ENCODE data around the gene JAKMIP2. TPM values are rescaled to one million over a fixed set of nuclear protein-coding genes. Genes with fewer than 3 reads are reported as not detected.

JAKMIP2 gene
- total and polyA plus RNA-seq, 10 of the 15 experiments (the other 5 are each of a cell fraction or from before 2014, with no cell fraction given): 0.51 to 1.8 (median 0.89) TPM

DNA sequence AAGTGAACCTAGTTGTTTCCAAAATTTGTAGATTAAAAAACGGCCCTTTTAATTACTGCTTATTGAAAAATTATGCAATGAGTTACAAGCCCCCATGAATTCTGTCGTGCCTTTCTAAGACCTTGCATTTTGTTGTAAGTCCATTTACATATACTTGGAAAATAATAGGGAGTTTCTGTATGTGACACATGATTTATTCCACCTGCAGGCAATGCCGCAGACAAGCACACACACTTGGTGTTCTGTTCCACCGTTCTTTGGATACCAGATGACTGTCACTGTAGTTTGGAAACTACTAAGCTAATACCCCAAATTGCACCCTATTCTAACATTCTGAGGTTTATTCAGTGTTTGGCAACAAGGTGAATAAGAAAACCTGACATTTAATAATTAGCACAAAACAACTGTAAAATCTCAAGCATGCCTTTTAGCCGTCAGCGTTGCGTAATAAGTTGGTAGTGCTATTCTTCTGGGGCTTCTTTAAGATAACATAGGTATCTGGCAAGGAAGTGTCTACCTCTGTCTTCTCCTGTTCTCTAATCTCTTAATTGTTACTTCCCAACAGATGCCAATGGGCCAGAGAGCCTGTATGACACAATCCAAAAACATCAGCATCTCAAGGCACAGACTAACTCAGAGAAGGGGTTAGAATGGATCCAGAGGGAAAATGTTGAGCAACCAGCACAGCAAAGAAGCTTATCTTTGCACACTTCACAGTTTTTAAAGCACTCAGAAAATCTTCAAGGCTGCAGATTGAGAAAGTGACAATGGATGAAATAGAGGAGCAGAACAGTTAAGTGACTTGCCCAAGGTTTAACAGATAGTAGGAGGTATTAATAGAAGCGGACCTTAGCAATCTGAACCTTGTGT, 224.4 kb downstream of the JAKMIP2 start:
- no peaks in the 10 kb centered on the region for H3K27me3 ChIP-seq (replicated peaks in 1 of 2; ENCODE audit: control insufficient read depth in 2 of 2, insufficient read depth in 2 of 2, low read length in 1 of 2)
- BruUV-seq (replicated peaks): no TSS peak

More for the DNA sequence above, 224.4 kb downstream of the JAKMIP2 start:
- no peaks in the 10 kb centered on the region for H3K4me1 ChIP-seq (ENCODE audit: control insufficient read depth, insufficient read depth, low read length)
- no peaks in the 10 kb centered on the region for H3K9me3 ChIP-seq (replicated peaks; ENCODE audit: control insufficient read depth, insufficient read depth, low read length)
- RAD21 ChIA-PET (ENCODE audit: unreplicated experiment): interaction anchor here (0.6 to 1.9 kb wide), 3 partner anchors 20 to 102 kb away, joined by 3 to 7 read pairs (median 3); no protein-coding TSS in a partner anchor
- FAIRE-seq (no peak), DNase-seq (ENCODE audit: low read depth, low spot score) (no peak), ATAC-seq (no peak)
- POLR2A ChIA-PET: no interaction called here
- H3K4me2 ChIP-seq (ENCODE audit: control insufficient read depth, insufficient read depth): no peak overlapping the region
- no peak for TF ChIP-seq NFYB (IDR thresholded peaks at IDR 0.05; ENCODE audit: insufficient read depth, low read depth, low read length)
- TF ChIP-seq ETV6 (conservative IDR thresholded peaks at IDR 0.05 in 1 of 2, IDR thresholded peaks at IDR 0.05 in 1 of 2; ENCODE audit: borderline replicate concordance in 1 of 2, low read depth in 1 of 2): no peak
- TF ChIP-seq HDAC6 (IDR thresholded peaks at IDR 0.05; ENCODE audit: unreplicated experiment): no peak
- TF ChIP-seq DPF2 (IDR thresholded peaks at IDR 0.05): no peak
- no peak for TF ChIP-seq RELA (IDR thresholded peaks at IDR 0.05; ENCODE audit: borderline replicate concordance, partially characterized antibody)
- TF ChIP-seq FOXM1 (IDR thresholded peaks at IDR 0.05; ENCODE audit: low read depth, low read length): no peak
- TF ChIP-seq, protein P1, sequence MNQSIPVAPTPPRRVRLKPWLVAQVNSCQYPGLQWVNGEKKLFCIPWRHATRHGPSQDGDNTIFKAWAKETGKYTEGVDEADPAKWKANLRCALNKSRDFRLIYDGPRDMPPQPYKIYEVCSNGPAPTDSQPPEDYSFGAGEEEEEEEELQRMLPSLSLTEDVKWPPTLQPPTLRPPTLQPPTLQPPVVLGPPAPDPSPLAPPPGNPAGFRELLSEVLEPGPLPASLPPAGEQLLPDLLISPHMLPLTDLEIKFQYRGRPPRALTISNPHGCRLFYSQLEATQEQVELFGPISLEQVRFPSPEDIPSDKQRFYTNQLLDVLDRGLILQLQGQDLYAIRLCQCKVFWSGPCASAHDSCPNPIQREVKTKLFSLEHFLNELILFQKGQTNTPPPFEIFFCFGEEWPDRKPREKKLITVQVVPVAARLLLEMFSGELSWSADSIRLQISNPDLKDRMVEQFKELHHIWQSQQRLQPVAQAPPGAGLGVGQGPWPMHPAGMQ (IDR thresholded peaks at IDR 0.05; ENCODE audit: borderline replicate concordance): no peak
- no peak for TF ChIP-seq SP1 (IDR thresholded peaks at IDR 0.05; ENCODE audit: low read depth, low read length)
- TF ChIP-seq BRCA1 (IDR thresholded peaks at IDR 0.05; ENCODE audit: low read depth, low read length): no peak
- no peaks in the 10 kb centered on the region for H4K20me1 ChIP-seq (ENCODE audit: control insufficient read depth, insufficient read depth)
- no peaks in the 10 kb centered on the region for H3K36me3 ChIP-seq (ENCODE audit: control insufficient read depth in 2 of 2, insufficient read depth in 2 of 2, low read length in 1 of 2)
- in situ Hi-C loops (cut with MboI): no loop called here
- H3K79me2 ChIP-seq (ENCODE audit: control insufficient read depth, insufficient read depth, low read length): no peaks in the 10 kb centered on the region
- H3K27ac ChIP-seq (ENCODE audit: control insufficient read depth, insufficient read depth): no peak overlapping the region
- CTCF ChIA-PET: interaction anchor here (1.0 to 3.6 kb wide), 5 partner anchors 18 to 106 kb away, joined by 3 to 21 read pairs (median 4); no protein-coding TSS in a partner anchor
- H3K4me3 ChIP-seq: no peak overlapping the region
- intact Hi-C loops (cut with micrococcal nuclease; ENCODE audit: unreplicated experiment): loop anchor here (5.0 kb wide), 1 partner anchor 336 kb away; no protein-coding TSS in a partner anchor
- SMC1A ChIA-PET (ENCODE audit: uncharacterized antibody, unreplicated experiment): interaction anchor here (0.7 to 1.4 kb wide), 2 partner anchors 93 to 169 kb away, joined by 3 to 5 read pairs; no protein-coding TSS in a partner anchor
- 43% methylated on average over 8 of the region's 8 CpGs for WGBS (ENCODE audit: insufficient coverage, insufficient replicate concordance, low lambda C conversion rate, missing lambda C conversion rate)
- H3K9ac ChIP-seq (ENCODE audit: control insufficient read depth, insufficient read depth, low read length): no peak overlapping the region
- H2AFZ ChIP-seq (ENCODE audit: control insufficient read depth, low read depth, low read length): no peak overlapping the region

Measured in GM12878 (cell line).